Medulla oblongata (tissue), 1 donor: ENCODE measurements around the gene CLK3.
"Not testable (repeated sequence)": the region's sequence is repeated elsewhere in the genome, so short reads cannot be mapped to it uniquely, and the experiment has no call there.

Source experiments
- DNase-seq: peaks from one replicate; pipeline ENCODE4 v3.0.0-alpha.2; 2015; ENCODE audit errors: extremely low spot score

The CLK3 gene

DNA sequence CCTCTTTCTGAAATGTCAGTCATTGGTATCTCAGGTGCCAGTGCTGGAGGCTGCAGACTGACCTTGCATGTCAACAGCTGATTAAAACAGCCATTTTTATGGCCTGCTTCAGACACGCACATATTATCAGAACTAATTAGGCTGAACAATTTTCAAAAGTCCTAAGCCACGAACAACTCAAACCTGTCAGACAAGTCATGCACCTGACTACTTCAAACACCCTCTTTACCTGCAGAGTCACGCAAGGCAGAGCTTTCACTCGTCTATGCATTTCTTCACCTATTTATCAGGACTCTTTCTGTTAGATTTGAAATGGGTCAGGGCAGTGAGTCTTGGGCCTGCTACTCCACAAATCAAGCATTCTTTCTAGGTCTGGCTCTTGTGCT, 26.7 kb downstream of the CLK3 start:
- DNase-seq = no peak

DNA sequence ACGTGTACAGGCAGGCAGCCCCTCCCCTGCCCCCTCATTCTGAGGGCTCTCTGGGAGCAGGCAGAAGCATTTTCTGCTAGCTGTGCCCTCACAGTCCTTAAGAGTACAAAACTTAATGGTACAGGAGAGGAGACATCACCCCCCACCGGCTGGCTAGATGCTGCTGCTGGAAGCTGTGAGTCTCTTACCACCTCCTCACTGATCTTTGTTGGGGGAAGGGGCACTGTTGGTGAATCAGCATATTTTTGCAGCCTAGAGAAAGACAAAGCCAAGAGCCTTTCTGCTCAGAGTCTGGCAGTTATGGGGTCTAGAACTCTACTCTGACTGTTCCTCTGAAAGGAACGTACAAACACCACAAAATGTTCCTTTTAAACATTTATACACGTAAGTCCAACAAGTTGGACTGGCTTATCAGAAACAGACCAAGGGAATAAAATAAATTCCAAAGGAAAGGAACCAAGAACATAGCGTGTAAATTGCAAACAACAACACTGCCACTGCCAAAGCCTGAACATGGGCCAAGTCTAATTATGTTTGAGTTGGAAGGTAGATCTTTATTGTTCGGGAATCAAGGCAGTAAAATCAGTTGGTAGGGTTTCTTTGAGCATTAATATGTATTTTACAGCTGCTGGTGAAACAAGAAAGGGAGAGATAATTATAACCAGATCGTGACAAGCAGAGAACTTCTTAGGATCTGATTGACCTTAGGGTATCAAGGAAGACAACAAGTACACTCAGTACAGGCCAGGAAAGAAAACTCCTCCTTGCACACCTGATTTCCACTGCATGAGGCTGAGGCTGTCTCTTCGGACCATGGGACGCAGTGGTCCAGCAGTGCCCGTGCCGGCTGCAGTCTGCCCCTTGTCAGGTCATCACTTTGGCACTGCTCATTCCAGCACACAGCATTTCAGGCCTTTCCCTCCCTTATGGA, 27.4 kb downstream of the CLK3 start:
- no peak for DNase-seq

DNA sequence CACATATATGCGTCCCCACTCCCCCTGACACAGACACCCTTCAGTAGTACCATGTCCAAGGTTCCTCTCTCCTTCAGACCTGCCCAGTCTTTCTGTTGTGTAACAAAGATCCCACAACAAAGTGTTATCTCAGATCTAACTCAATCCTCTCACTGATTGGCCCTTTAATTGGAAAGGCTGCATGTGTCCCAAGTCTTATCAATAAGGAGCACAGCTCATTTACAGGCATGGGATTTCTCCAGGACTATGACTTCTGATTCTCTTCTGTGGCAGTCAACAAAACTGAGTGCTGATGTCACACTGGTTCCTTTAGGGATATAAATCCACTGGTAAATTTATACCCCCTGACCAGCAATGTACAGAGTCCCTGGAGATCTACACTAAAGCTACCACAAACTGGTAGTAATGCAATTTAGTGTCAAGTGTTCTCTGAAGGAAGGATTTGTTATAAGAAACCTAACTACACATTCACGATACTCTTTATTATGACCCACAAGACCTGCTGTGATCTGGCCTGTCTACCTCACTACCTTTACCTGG, 28.1 kb downstream of the CLK3 start:
- no peak for DNase-seq

GRCh38 chr15:74646480-74646879, 30.8 kb downstream of the CLK3 start:
- DNase-seq = no peak

DNA sequence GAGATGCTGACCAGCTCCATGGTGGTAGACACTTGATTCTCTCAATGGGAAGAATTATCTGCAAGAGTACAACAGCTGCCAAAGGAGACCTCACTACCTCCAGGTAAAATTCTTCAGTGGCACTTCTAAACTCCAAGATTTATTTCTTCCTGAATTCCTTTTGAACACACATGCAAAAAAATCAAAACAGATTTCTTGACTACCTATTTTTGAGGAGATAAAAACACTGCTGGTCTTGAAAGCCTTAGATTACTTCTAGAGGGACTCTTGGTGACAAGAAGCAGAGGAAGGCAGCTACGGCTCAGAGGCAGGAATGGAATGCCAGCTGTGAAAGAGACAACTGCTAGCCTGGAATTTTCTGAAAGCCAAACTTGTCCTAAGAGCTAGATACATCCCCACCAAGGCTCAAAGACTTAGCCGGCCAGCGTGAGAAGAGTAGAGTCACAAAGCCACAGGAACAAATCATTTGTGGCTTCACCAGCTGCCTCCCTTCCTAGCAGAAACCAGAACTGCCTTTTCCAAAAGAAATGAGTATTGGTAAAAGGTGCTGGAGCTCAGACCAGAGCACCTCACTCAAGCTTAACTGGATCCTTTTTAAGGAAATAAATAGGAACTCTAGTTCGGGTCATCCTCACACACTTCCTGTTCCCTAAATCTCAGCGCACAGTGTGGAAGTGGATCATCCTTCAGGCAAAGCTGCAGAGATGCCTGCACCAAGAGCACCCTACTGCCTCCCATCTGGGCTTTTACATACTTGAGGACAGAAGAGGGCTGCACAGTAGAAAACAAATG, 32.6 kb downstream of the CLK3 start:
- DNase-seq = no peak

DNA sequence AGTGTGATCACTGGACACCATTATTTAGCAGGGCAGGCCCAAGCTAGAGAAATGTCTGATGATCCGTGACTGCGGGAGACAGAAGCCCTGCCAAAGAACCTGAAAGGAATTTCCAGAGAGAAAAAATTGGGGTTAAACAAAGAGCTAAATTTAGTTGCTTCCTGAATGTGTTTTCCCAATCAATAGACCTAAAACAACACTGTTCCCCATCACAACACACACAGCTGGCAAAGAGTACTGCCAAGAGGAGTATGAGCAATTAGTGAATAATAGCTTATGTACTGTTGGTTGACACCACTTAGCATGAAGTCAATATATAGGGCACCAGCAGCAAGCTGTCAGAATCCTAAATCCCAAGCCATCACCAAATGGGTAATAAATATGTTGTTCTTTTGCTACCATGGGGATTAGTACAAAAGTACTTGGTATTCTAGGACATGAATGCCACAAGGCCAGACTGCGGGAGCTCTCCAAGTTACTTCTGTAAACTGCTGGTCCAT, 35.7 kb downstream of the CLK3 start:
- peak; percentile 54 for DNase-seq

GRCh38 chr15:74653426-74654102, 37.9 kb downstream of the CLK3 start:
- no peak for DNase-seq

DNA sequence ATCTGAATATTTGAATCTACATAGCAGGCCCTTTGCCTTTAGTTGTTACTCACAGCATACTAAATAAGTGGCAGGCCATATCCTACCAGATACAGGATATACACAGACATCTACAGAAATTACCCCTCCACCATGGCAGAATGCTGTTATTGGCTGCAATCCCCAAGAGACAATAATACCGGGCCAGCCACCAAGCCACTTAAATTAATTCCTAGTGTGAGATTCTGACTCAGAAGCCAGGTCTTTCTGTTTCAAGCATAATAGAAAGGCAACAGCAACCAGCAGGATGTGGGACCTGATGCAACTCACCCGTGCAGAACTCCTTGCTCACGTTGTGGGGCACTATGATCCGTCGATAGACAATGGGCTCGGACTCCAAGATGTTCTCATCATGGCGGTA, 39.8 kb downstream of the CLK3 start:
- no peak for DNase-seq

DNA sequence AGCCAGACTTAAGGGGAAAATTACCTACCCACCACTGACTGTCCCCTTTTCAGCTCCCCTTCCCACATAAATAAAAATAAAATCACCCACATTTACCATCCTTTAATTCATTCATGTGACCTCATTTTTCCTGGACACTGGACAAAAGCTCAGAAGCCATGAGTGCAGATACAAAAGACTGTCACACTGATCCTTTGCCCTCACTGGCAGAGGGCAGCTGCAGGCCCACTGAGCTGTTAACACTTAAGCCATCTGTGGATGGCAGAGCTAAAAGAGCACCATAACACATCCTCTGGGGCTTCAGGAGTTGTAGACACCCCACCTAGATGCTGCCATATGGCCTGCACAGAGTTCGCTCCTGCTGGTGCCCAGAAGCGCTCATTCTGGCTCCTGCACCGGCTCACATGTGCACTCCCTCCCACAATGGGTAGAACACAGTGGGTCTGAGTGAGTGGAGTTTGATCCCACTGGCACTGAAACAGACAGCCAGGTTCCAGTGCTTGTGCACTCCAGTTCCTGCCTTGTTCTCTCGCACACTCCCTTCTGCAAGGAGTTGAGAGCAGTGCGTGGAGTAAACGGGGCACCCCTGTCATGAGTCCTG, 41.4 kb downstream of the CLK3 start:
- DNase-seq = peak; percentile 49

GRCh38 chr15:74657846-74658245, 42.2 kb downstream of the CLK3 start:
- DNase-seq = no peak

GRCh38 chr15:74661280-74661679, 45.6 kb downstream of the CLK3 start:
- not testable (repeated sequence) for DNase-seq

GRCh38 chr15:74662064-74662860, 46.6 kb downstream of the CLK3 start:
- DNase-seq = no peak

DNA sequence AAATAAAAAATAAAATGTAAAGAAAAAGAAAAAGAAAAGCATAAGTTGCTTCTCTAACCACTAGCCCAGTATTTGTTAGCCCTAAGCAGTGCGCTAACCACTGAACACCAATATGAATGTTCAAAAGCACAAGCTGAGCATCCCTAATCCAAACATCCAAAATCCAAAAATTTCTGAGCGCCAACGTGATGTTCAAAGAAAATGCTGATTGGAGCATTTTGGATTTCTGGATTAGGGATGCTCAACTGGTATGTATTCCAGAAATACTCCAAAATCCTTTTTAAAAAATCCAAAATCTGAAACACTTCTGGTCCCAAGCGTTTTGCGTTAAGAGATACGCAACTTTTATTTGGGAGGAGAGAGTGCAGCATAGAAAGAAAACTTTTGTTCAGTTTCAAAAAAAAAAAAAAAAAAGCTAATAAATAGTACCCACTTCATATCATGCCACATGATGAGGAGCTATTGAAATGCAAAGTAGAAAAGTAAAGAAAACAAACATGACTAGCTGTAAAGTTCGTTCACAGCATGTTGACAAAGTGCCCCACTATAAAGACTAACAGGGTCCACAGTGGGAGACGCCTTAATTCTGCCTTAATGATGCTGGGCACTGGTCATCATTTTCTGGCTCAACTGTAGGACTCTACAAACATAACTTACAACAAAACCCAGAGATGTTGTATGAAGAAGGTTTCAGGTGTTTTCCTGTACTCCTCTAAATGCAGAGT, 47.8 kb downstream of the CLK3 start:
- DNase-seq = no peak

GRCh38 chr15:74664028-74664616, 48.5 kb downstream of the CLK3 start:
- DNase-seq = peak; percentile 64

DNA sequence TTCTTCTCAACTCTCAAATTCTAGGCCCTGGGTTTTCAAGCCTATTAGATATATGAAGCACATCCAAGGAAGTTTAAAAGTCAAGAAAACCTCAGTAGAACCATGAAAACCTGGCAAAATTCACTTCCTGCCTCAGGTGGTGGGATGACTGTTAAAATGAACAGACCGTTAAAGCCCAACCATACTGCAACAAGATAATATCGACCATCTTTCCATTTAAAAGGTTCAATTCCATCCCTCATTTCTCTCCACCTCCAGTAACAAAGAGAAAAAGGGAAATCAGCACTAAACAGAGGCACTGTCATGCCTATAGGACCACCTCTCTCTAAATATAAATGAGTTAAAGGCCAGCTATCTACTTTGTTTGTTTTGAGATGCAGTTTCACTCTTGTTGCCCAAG, 49.0 kb downstream of the CLK3 start:
- DNase-seq = no peak

DNA sequence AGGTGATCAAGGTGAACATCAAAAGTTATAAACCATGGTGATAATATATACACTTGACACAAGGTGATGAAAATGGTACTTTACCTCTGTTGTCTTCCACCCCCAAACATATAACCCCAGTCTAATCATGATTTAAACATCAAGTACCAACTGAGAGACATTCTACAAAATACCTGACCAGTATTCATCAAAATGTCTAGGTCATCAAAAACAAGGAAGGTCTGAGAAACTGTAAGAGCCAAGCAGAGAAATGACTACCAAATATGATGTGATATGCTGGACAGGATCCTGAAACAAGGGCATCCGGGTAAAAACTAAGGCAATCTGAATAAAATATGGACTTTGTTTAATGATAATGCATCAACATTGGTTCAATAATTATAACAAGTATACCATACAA, 52.3 kb downstream of the CLK3 start:
- DNase-seq = no peak

DNA sequence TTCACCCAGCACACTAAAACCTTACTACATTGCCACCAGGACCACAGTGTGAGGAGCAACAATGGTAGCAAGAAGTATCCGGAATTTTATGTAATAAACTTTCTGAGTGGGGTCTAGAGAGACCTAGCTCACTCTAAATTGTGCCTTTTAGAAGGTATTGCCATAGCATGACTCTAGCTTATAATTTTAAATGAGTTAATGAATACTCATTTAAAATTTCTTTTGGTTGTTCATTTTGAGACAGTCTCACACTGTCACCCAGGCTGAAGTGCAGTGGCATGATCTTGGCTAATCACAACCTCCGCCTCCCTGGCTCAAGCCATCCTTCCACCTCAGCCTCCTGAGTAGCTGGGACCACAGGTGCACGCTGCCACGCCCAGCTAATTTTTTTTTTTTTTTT, 54.0 kb downstream of the CLK3 start:
- DNase-seq = no peak

DNA sequence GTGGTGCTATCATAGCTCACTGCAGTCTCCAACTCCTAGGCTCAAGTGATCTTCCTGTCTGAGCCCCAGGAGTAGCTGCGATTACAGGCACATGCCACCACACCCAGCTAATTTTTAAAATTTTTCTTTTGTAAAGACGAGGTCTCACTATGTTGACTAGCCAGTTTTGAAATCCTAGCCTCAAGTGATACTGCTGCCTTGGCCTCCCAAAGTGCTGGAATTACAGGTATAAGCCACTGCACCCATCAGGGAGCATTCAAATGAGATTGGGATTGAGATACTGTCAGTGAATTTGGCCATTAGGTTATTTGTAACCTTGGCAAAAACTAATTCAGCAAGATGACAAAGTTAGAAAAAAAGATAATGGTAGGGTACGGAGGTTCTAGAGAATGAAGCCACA, 58.5 kb downstream of the CLK3 start:
- DNase-seq = no peak

DNA sequence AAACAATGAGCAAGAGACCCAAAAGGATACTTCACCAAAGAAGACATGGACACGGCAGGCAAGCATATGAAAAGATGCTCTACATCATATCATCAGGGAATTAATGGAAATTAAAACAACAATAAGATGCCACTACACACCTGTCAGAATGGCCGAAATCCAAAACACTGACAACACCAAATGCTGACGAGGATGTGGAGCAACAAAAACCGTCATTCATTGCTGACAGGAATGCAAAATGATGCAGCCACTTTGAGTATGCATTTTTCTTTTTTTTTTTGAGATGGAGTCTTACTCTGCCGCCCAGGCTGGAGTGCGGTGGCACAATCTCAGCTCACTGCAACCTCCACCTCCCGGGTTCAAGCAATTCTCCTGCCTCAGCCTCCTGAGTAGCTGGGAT, 61.2 kb downstream of the CLK3 start:
- DNase-seq = no peak
